Muscle of leg (tissue), 11 donors: ENCODE measurements around the gene WIPF1. TPM values are rescaled to one million over a fixed set of nuclear protein-coding genes. Genes with fewer than 3 reads are reported as not detected.
A peak's percentile ranks its signal among the peaks of the same experiment; 100 is the strongest.

Experiments
- DNase-seq: peaks from one replicate; pipeline ENCODE4 v3.0.0; 2013
- H3K27ac ChIP-seq: one replicate; pipeline ENCODE4 v1.5.1; 2013; ENCODE audit warnings: mild to moderate bottlenecking, low read length, control low read depth
- H3K27me3 ChIP-seq: one replicate; pipeline ENCODE4 v1.6.1; 2013; ENCODE audit warnings: low read length; ENCODE audit not compliant: control insufficient read depth, insufficient read depth
- H3K36me3 ChIP-seq: one replicate; pipeline ENCODE4 v1.6.1; 2013; ENCODE audit warnings: low read length; ENCODE audit not compliant: control insufficient read depth, insufficient read depth
- H3K4me1 ChIP-seq: one replicate; pipeline ENCODE4 v1.6.1; 2013; ENCODE audit warnings: low read length; ENCODE audit not compliant: control insufficient read depth, insufficient read depth
- H3K4me3 ChIP-seq: one replicate; pipeline ENCODE4 v1.5.1; 2013; ENCODE audit warnings: low read length, control low read depth
- H3K9me3 ChIP-seq: replicated peaks from 2 replicates; pipeline ENCODE4 v1.6.1; 2013; ENCODE audit warnings: low read depth, low read length; ENCODE audit not compliant: control insufficient read depth
- WGBS: methylation state at CpG from one replicate; pipeline ENCODE4 v1.1.5; 2013; ENCODE audit warnings: missing lambda C conversion rate; ENCODE audit not compliant: insufficient coverage; 5-methylcytosine and 5-hydroxymethylcytosine counted together
- polyA plus RNA-seq, 8 donors: library from polyadenylated mRNA; unstranded; fragments of 120-200 nt; gene quantifications; one replicate each; pipeline versions ENCODE4 v1.2.1 to v1.2.3, GENCODE V29; 2013; ENCODE audit warnings: inconsistent platforms in 1 of 8, low replicate concordance in 1 of 8; ENCODE audit not compliant: insufficient read length in 8 of 8, insufficient read depth in 1 of 8
- total RNA-seq: library from RNA; stranded (reverse); fragments of 120-200 nt; gene quantifications from one replicate; pipeline ENCODE4 v1.2.4, GENCODE V29; 2013

Gene WIPF1
- total and polyA plus RNA-seq, 9 donors = 18.7 to 52.7 (median 39.6) TPM

- no peaks in the 10 kb centered on the region for H3K9me3 ChIP-seq
- WGBS = 81% methylated on average over 9 of the region's 21 CpGs
- no peak overlapping the region for H3K27ac ChIP-seq
- H3K27me3 ChIP-seq = no peaks in the 10 kb centered on the region
- H3K4me3 ChIP-seq = no peak overlapping the region
- DNase-seq = peak; percentile 33
- no peaks in the 10 kb centered on the region for H3K36me3 ChIP-seq
- H3K4me1 ChIP-seq = no peaks in the 10 kb centered on the region
Observed at GRCh38 chr2:174546519-174547506, 50.8 kb downstream of the WIPF1 start.

DNA sequence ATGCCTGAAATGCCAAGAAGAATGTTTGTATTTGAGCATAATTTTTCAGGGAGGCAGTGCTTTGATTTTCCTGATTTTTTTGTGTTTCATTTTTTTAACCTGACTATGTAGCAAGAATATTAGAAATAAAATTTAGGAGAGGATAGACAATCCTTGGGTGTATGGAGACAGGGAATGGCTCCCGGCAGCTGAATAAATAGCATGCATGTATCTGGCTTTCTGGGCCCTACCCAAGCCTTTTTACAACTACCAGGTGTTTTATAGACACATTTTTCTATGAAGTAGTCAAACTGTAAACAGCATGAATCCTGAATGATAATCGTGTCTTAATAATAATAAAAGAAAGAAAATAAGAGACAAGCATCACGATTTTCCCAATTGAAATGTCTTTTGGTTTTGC, 52.4 kb downstream of the WIPF1 start:
- H3K27me3 ChIP-seq = no peaks in the 10 kb centered on the region
- no peaks in the 10 kb centered on the region for H3K36me3 ChIP-seq
- no peak for DNase-seq
- H3K4me3 ChIP-seq = no peak overlapping the region
- WGBS = no CpG with 5 or more reads among the region's 3 CpGs
- no peaks in the 10 kb centered on the region for H3K4me1 ChIP-seq
- no peaks in the 10 kb centered on the region for H3K9me3 ChIP-seq
- H3K27ac ChIP-seq = no peak overlapping the region

DNA sequence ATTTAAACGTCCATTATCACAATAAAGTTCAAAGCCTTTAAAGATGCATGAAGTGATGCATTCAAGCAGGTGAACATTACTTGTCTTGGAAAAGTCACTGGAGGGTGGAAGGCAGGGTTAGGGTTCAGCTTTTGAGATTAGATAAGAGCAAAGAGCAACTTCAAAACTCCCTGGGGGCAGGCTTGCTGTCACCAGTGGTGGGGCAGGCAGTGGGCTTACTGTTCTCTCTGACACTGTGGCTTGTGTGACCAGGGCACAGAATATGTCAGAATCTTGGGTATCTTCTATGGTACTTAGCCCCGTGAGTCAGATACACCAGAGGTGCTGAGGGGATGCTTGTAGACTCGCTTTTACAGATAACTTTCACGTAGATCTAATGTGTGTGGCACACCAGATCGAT, 52.8 kb downstream of the WIPF1 start:
- Histone ChIP-seq H3K9me3 (no peaks in the 10 kb centered on the region), H3K4me1 (no peaks in the 10 kb centered on the region), H3K27me3 (no peaks in the 10 kb centered on the region), H3K27ac (no peak overlapping the region), H3K36me3 (no peaks in the 10 kb centered on the region), H3K4me3 (no peak overlapping the region)
- 98% methylated on average over 4 of the region's 5 CpGs for WGBS
- no peak for DNase-seq

GRCh38 chr2:174544156-174544555, 53.4 kb downstream of the WIPF1 start:
- Histone ChIP-seq H3K4me1 (no peaks in the 10 kb centered on the region), H3K9me3 (no peaks in the 10 kb centered on the region), H3K36me3 (no peaks in the 10 kb centered on the region), H3K27me3 (no peaks in the 10 kb centered on the region), H3K4me3 (no peak overlapping the region), H3K27ac (no peak overlapping the region)
- WGBS = no CpG with 5 or more reads among the region's 3 CpGs
- peak; percentile 45 for DNase-seq

DNA sequence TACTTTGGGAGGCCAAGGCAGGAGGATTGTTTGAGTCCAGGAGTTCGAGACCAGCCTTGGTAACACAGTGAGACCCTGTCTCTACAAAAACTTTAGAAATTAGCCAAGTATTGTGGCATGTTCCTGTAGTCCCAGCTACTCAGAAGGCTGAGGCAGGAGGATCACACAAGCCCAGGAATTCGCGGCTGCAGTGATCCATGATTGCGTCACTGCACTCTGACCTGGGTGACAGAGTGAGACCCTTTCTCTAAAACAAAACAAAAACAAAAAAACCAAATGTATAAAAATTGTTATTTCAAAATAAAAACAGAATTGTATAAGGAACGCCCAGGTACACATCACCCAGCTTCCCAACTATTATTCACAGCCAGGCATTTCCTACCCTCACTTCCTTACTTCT, 56.7 kb downstream of the WIPF1 start:
- Histone ChIP-seq H3K36me3 (no peaks in the 10 kb centered on the region), H3K27ac (no peak overlapping the region), H3K4me1 (no peaks in the 10 kb centered on the region), H3K27me3 (no peaks in the 10 kb centered on the region), H3K9me3 (no peaks in the 10 kb centered on the region), H3K4me3 (no peak overlapping the region)
- DNase-seq = no peak
- WGBS = no CpG with 5 or more reads among the region's 5 CpGs

DNA sequence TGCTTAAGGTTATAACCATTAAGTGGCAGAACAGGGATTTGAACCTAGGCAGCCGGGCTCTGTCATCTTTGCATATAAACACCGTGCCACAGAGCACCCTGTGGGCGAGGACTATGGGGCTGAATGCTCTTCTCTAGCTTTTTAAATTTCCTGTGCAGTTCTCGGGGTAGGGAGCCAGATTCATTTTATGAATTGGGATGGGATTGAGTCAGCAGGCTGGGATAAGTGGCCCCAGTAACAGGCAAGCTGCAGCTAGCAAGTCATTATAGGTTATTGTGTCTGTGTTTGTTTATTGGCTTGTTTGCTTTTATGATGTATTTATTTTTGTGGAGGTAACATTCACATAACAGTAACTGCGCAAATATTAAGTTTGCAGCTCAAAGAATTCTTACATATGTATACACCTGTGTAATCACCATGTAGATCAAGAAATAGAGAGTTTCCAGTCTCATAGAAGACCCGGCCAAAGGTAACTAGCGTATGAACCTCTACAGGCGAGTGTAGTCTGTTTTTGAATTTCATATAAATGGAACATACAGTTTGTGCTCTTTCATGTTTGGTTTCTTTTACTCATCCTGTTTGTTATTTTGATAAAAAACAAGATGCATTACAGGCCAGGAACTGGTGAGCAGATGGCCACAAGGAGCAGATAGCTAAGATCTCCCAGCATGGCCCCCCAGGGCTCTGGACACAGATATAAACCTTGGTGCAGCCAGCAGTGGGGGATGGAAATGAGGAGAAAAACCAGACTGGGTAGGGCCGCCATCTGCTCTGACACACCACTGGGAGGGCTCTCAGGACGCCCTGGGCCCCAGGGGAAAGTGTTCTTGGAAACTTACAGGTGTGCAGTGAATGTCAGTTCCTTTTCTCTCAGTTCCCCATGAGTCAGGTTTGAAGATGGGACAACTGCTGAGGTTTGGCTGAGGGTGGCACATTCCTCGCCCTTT, 61.6 kb downstream of the WIPF1 start:
- Histone ChIP-seq H3K4me3 (no peak overlapping the region), H3K27me3 (no peaks in the 10 kb centered on the region)

DNA sequence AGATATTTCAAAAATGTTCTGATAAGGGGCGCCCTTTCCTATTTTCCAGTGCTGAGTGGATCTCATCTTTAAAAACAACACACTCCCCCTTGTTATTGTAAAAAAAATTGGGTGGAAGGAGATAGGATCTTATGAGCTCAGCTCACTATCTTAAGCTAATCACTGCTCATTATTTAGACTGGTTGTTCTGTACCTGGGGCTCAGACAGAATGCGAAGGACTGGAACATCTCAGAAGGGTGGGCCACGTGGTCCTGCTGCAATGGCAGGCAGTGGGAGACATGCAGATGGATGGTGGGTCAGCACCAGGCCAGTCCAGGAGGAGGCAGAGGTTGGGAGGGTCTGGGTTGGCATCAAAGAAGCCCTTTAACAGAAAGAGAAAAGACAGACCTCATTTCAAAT, 62.5 kb downstream of the WIPF1 start:
- no peaks in the 10 kb centered on the region for H3K4me1 ChIP-seq
- H3K27me3 ChIP-seq = no peaks in the 10 kb centered on the region
- WGBS = 86% methylated on average over 2 of the region's 3 CpGs
- H3K27ac ChIP-seq = no peak overlapping the region
- no peak for DNase-seq
- H3K36me3 ChIP-seq = no peaks in the 10 kb centered on the region
- H3K4me3 ChIP-seq = no peak overlapping the region
- no peaks in the 10 kb centered on the region for H3K9me3 ChIP-seq

More for the DNA sequence above, 61.6 kb downstream of the WIPF1 start:
- no peak overlapping the region for H3K27ac ChIP-seq
- no peak for DNase-seq
- no peaks in the 10 kb centered on the region for H3K4me1 ChIP-seq
- H3K9me3 ChIP-seq = no peaks in the 10 kb centered on the region
- WGBS = 80% methylated on average over 6 of the region's 11 CpGs
- H3K36me3 ChIP-seq = no peaks in the 10 kb centered on the region

DNA sequence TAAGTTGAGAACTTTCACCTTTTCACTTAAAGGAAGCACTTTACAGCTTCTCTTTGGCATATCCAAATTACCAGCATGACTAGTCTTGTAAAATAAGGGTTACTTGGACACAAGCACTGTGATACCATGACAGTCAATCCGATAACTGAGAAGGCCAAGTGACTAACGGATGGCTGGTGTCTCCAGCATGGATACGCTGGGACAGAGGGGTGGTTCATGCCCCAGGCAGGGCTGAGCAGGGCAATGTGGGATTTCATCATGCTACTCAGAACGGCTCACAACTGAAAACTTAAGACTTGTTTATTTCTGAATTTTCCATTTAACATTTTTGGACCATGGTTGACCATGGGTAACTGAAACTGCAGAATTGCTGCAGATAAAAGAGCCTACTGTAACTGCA, 67.7 kb downstream of the WIPF1 start:
- no peaks in the 10 kb centered on the region for H3K36me3 ChIP-seq
- H3K27ac ChIP-seq = no peak overlapping the region
- no peaks in the 10 kb centered on the region for H3K4me1 ChIP-seq
- no peak for DNase-seq
- WGBS = 89% methylated on average over 4 of the region's 4 CpGs
- H3K9me3 ChIP-seq = no peaks in the 10 kb centered on the region
- H3K4me3 ChIP-seq = no peak overlapping the region
- no peaks in the 10 kb centered on the region for H3K27me3 ChIP-seq

DNA sequence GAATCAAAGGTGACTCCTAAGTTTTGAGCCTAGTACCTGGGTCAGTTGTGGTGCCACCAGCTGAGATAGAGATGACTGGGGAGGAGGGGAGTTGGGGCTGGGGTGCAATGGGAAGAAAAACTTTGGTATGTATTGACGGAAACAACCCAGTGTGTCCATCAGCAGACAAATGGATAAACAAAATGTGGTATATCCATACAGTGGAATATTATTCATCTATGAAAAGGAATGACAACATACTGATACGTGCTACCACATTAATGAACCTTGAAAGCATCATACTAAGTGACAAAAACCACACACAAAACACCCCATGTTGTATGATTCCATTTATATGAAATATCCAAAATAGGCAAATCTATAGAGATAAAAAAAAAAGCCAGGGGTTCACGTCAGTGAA, 69.6 kb downstream of the WIPF1 start:
- H3K36me3 ChIP-seq = no peaks in the 10 kb centered on the region
- no peak overlapping the region for H3K4me3 ChIP-seq
- WGBS = no CpG with 5 or more reads among the region's 3 CpGs
- H3K9me3 ChIP-seq = no peaks in the 10 kb centered on the region
- no peaks in the 10 kb centered on the region for H3K4me1 ChIP-seq
- no peak for DNase-seq
- H3K27me3 ChIP-seq = no peaks in the 10 kb centered on the region
- H3K27ac ChIP-seq = no peak overlapping the region

- no peaks in the 10 kb centered on the region for H3K9me3 ChIP-seq
- H3K36me3 ChIP-seq = no peaks in the 10 kb centered on the region
- H3K4me1 ChIP-seq = no peaks in the 10 kb centered on the region
- H3K27me3 ChIP-seq = no peaks in the 10 kb centered on the region
- H3K4me3 ChIP-seq = no peak overlapping the region
- DNase-seq = no peak
- 56% methylated on average over 2 of the region's 3 CpGs for WGBS
- H3K27ac ChIP-seq = no peak overlapping the region
Observed at GRCh38 chr2:174527101-174527721, 70.4 kb downstream of the WIPF1 start.
